Measurements from ENCODE around the gene FAHD2A.
"Not testable (repeated sequence)": the region's sequence is repeated elsewhere in the genome, so short reads cannot be mapped to it uniquely, and the experiment has no call there.

FAHD2A gene, protein sequence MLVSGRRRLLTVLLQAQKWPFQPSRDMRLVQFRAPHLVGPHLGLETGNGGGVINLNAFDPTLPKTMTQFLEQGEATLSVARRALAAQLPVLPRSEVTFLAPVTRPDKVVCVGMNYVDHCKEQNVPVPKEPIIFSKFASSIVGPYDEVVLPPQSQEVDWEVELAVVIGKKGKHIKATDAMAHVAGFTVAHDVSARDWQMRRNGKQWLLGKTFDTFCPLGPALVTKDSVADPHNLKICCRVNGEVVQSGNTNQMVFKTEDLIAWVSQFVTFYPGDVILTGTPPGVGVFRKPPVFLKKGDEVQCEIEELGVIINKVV

DNA sequence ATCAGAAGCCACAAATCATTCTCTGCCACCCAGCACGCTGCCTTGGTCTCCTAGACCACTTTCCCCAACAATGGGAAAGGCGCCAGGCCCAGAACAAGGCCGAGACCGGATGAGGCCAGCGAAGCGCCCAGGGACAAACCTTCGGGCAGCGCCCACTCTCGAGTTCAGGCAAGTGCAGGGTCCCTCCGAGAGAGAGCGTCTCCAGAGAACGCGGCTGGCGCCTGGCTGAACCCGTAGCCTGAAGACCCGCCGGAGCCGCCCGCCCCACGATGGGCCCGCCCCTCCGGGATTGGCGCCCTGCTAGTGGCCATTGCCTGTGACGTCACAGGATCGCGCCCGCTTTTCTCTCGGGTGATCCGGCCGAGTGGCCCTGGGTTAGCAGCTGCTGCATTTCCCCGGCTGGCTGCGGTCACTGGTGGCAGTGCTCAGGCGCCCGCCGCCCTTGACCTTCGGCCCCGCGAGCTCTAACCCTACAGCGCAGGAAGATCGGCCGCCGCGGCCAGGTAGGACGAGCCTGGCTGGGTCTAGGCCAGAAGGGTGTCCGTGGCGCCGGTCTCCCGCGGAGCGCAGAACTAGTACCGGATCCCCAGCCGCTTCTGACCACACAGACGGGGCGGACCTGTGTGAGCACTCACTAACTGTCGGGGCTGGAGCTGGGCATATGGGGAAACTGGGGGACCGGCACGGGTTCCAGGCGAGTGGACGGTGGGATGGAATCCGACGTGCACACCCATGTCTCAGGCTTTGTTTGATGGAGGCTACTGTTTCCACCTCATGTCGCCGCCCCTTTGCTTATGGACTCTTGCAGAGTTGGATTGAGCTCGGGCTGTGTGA is at the start of gene FAHD2A:
TSS of gene FAHD2A (plus strand) at position 339 of the 834 bp plus-strand sequence. CDS start 2,851 bp downstream, outside the sequence.
- DNase-seq (ENCODE audit: low read depth in 2 of 2): peak; percentile 96 to 98

DNA sequence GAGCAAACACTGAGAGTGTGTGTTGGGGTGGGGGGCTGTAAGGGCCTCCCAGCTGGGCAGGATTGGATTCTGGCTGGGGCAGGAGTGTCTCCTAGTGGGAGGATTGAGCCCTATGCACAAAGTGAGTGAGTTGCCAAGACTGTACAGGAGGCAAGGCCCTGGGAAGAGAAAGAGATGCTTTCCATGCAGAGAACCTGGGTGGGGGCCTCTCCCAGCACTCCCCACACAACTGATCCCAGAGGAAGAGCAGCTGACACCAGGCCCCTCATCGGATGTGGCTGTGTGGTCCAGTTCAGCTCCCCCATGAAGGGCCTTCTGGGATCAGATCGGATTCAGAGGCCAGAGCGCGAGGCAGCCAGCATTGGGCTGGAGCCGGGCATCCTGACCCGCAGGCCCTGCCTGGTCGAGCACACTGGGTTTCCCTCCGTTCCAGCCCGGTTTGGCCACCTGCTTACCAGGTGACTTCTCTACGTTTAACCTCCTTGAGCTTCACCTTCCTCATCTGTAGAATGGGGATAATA is 49.4 kb upstream of the FAHD2A start:
- no peak for DNase-seq (ENCODE audit: low read depth in 2 of 2)

DNA sequence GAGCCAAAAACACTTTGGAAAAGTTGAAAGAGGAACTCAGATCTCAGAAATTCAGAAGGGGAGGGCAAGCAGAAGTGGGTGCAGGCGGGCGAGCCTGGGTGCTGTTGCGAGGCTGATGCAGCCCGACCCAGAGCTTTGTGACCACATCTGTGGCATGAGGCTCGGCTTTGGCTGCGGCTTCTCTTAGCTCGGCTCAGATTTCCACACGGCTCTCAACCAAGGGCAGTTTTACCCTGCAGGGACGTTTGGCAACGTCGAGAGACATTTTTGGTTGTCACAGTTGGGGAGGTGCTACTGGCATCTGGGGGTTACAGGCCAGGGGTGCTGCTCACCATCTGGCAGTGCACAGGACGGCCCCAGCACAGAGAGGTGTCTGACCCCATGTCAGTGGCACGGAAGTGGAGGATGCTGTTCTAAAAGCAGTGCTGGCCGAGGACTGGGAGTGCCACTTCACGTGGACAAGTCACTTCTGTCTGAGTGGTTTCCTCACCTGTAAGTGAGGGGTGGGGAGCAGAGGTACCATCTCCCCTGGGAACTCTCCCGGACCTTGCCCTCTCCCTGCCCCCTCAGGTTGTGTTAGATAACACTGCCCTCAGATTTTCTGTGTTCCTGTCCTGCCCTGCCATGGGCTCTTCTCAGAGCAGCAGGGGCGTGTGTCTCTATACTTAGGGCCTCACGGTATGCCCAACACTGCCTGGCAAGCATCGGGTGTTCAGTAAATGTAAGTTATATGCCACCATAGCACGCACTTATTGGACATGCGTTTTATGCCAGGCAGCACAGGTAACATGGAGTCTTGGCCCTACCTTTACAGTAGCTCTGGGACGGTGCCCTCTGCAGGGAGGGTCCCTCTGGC is 48.7 kb upstream of the FAHD2A start:
- DNase-seq (ENCODE audit: low read depth in 2 of 2): no peak

DNA sequence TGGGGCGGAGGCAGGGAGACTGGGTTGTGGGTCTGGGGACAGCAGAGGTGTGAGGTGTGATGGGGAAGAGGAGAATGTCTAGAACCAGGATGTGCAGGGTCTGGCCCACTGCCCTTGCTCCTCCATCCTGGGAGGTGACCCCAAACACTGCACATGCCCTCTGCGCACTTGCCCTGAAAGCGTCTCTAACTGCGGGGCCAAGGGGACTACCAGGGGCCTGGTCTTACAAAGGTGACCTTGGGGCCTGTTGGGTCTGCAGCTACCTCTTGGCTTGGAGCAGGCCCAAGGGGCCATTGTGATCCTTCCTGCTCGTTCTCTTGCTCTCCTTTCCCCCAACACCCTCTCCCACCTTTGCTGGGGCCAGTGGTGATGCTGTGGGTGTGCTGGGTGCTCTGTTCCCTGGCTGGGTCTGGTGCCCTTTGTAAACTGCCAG is 48.0 kb upstream of the FAHD2A start:
- no peak for DNase-seq (ENCODE audit: low read depth in 2 of 2)

DNA sequence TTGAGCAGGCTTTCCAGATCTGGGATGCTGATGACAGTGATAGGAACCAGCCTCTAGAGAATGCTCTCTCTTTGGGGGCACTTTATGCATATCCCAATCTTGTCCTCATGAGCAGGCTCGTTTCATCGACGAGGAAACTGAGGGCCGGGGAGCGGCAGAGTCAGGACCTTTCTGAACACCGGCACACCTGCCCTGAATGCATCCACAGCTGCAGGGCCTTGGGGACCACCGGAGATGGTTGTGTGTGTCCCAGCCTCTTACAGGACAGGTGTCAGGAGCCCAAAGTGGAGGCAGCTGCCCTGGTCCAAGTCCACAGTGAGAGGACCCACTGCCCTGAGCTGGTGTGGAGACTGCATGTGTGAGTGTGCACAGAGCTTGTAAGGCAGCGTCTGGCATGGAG is 47.6 kb upstream of the FAHD2A start:
- no peak for DNase-seq (ENCODE audit: low read depth in 2 of 2)

DNA sequence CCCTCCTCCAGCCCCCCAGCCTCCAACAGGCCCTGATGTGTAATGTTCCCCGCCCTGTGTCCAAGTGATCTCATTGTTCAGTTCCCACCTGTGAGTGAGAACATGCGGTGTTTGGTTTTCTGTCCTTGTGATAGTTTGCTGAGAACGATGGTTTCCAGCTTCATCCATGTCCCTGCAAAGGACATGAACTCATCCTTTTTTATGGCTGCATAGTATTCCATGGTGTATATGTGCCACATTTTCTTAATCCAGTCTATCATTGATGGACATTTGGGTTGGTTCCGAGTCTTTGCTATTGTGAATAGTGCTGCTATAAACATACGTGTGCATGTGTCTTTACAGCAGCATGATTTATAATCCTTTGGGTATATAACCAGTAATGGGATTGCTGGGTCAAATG is 47.0 kb upstream of the FAHD2A start:
- not testable (repeated sequence) for DNase-seq (ENCODE audit: low read depth in 2 of 2)

DNA sequence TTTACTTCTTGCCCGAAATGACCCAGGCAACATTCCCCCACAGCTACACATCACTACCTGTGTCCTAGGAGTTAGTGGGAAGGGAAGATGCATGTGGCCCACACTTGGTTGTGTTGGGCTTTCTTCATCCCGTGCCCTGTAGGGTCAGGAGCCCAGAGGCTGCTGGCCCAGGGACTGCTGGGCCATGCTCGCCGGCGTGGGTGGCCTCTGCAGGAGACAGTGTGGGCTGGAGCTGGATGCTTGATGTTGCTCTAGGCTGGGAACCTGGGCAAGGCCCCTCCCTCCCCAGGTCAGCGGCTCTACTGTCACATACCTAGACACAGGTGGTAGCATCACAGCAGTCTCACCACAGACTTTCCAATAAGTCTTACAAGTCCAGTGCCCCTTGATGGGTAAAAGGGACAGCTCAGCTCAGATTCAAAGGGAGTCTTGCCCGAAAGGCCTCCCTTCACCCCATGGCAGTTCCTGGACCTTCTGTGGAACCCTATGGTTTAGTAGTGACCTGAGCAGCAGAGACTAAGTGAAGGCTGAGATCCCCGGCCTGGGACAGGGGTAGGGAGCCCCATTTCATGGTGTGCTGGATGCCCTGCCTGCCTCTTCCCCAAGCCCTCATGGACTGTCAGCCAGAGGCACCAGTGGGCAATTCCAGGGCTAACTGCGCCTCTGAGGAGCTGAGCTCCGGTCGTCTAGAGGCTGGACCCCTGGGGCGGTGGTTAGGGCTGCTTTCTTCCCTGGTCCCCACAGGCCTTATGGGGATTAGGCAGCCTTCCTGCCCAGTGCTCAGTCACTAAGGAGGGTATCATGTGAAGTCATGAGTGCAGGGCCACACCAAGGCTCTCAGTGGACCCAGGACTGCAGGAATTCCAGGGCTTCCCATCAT is 45.4 kb upstream of the FAHD2A start:
- no peak for DNase-seq (ENCODE audit: low read depth in 2 of 2)

DNA sequence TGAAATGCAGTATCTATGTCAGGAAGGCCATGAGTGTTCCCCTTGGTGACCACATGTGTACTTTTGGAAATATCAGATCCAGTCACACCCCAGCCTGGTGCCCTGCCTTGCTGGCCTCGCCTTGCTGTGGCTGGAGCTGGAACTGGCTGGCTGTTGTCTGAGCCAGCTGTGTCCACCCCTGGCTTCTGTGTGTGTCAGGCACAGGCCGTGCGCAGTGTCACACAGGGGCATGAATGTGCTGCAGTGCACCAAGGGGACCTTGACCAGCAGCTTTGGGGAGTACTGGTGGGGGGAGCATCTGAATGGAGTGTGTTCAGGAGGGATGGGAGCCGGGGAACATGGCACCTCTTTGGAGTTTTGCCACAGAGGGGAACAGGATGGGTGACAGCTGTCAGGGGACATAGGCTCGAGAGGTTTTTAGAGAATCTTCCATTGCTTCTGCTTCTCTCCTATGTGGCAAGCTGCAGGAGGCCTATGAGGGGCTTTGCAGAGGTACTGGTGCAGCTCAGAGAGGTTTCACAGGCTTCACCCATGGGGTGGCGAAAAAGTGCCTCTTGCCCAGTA is 44.7 kb upstream of the FAHD2A start:
- DNase-seq (ENCODE audit: low read depth in 2 of 2): no peak

DNA sequence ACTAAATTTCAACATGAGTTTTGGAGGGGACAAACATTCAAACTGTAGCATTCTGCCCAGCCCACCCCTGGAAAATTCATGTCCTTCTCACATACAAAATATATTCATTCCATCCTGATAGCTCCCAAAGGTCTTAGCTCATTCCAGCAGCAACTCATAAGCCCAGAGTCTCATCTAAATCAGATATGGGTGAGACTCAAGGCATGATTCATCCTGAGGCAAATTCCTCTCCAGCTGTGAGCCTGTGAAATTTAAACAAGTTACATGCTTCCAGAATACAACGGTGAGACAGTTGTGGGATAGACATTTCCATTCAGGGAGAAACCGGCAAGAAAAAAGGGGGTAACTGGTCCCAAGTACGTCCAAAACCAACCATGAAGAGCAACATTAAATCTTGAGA is 43.5 kb upstream of the FAHD2A start:
- DNase-seq (ENCODE audit: low read depth in 2 of 2): no peak

DNA sequence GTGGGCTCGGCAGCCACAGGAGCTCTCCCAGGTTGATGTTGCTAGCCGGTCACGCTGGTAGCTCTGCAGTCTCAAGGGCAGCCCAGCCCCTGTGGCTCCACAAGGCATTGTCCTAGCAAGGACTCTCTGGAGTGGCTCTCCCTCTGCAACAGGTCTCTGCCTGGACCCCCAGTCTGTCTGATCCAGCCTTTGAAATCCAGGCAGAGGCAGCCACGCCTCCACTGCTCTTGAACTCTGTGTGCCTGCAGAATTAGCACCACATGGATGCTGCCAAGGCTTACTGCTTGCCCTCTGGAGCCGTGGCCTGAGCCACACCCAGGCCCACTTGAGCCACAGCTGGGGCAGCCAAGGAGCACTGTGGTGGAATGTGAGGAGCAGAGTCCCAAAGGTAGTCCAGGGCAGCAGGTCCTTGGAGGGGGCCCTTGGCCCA is 43.0 kb upstream of the FAHD2A start:
- no peak for DNase-seq (ENCODE audit: low read depth in 2 of 2)

DNA sequence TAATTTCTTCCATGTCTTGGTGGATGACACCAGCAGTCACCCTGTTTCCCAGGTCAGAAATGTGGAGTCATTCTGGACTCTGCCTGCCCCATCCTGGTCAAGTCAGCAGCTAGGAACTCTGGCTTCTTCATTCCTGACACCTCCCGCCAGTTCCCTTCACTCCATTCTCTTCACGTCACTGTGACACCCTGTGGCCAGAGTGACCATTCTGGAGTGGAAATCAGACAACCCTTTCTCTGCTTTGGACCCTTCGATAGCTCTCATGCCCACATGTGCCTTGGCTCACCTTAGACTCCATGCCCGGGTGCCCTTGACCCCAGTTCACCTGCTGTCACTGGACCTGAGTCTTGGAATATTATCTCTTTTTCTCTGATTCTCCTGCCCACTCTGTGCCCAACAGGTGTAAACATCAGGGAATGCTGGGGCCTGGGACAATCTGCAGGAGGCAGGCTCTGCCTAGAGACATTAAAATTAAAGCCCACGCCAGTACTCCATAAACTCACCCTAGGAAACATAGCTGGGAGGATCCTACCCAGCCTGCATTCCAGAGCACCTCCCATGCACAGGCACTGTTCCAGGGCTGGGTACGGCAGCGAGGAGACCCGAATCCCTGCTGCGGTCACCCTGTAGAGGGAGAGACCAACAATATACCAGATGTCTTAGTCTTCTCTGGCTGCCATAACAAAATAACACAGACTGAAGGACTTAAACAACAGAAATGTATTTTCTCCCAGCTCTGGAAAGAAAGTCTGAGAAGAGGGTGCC is 41.1 kb upstream of the FAHD2A start:
- no peak for DNase-seq (ENCODE audit: low read depth in 2 of 2)

DNA sequence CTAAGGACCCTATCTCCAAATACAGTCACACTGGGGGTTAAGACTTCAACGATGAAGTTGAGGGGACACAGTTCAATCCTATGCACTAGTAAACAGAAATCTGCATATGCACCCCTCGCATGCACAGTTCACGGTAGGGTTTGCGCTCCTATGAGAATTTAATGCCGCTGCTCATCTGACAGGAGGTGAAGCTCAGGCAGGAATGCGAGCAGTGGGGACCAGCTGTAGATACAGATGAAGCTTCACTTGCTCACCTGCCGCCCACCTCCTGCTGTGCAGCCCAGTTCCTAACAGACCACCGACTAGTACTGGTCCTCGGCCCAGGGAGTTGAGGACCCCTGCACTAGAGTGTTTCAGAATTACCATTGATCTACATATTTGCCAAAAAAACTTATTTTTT is 40.0 kb upstream of the FAHD2A start:
- DNase-seq (ENCODE audit: low read depth in 2 of 2): no peak

DNA sequence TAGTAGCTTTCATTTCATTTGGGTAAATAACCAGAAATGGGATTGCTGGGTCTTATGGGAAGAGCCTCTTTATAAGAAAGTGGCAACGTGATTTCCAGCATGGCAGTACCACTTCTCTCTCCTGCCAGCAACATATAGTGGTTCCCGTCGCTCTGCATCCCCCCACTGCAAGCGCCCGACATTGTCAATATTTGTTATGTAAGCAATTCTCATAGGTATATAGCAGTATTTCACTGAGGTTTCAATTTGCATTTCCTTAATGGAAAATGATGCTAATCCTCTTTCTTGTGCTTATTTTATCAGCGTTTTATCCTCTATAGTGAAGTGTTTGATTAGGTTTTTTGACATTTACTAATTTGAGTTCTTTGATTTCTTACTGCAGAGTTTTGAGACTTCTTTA is 36.0 kb upstream of the FAHD2A start:
- DNase-seq (ENCODE audit: low read depth in 2 of 2): no peak

DNA sequence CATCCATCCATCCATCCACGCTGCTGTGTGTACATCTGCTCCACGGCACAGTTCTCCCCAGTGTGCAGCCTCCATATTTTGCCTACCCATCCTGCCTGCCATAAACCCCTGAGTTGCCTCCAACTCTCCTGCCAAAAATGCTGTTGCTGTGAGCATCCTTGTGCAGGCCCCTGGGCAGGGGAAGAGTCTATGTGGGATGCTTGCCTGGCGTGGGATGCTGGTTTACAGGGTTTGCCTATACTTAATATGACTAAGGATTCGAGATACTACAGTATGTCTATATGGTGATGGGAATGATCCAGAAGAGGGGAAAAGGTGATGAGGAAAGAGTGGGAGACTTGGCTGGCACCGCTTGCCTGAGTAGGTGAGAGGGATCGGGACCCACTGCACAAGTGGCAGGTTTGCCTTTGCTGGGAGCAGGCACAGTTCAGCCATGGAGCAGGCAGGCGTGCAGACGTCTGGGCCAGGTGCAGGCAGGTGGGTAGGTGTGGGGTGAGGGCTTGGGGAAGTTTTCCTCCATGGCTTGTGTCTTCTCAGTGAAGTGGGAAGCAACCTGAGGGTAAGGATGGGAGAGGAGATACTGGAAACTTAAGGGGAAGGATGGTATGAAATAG is 30.2 kb upstream of the FAHD2A start:
- no peak for DNase-seq (ENCODE audit: low read depth in 2 of 2)

DNA sequence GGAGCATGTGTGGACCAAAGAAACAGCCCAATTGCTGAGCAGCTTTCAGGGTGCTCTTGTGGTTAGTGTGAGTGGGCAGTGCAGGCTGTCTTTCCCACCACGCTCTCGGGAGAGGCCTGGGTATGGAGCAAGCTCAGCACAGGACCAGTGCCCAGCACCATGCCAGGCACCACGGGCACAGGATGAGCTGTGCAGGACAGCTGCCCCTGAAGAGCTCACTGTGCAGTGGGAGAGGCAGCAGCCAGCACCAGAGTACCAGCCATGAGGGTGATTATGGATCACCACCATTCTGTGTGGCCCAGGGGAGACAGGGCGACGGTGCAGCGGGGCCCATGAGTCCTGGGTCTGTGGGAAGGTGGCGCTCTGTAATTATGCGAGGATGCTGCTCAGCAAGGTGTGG is 29.7 kb upstream of the FAHD2A start:
- no peak for DNase-seq (ENCODE audit: low read depth in 2 of 2)

DNA sequence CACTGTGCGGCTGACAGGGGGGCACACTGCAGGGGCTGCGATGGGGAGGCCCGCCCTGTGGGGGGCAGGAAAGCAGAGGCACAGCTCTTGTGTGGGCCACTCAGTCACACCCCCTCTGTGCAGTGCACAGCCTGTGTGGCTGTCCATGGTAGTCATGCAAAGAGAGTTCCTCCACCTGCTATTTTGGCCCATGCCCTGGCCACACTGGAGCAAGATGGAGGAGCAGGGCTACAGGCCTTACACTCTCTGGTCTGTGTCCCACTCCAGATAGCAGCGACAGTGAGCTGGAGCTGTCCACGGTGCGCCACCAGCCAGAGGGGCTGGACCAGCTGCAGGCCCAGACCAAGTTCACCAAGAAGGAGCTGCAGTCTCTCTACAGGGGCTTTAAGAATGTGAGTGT is 28.5 kb upstream of the FAHD2A start:
- no peak for DNase-seq (ENCODE audit: low read depth in 2 of 2)

DNA sequence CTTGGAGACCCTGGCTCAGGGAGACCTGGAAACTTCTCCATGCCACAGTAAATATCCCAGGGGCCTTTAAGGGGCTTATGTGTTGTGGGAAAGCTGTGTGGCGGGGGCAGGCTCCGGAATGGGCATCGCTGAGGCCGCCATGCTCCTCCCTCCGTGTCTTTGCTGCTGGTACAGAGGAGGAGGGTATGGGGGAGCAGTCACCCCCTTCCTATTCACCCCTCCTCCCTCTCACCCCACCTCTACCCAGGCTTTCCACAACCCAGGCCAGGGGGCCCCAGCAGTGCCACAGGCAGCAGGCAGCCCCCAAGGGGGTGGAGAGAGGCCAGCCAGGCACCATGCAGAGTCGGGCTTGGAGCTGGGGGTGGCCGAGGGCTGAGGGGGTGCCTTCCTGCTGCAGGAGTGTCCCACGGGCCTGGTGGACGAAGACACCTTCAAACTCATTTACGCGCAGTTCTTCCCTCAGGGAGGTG is 28.0 kb upstream of the FAHD2A start:
- no peak for DNase-seq (ENCODE audit: low read depth in 2 of 2)

DNA sequence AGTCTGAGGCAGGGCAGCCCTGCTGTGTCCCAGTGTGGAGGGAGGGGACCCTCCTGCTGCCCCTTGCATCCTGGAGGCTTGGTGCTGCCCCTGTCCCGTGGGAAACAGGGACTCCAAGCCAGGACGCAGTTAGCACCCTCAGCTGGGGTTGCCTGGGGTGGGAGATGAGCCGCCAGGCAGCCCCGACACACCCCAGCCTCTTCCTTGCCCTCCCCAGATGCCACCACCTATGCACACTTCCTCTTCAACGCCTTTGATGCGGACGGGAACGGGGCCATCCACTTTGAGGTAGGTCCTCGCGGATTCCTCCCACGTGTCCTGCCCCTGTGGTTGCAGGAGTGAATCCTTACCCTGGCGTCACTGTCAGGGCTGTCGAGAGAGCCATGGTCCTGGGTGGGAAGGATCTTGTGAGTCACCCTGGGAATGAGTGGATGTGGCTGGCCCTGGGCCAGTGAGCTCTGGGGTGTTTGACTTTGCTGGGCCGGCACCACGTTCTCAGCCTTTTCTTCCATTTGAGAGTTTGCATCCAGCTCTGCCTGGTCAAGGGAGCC is 27.5 kb upstream of the FAHD2A start:
- DNase-seq (ENCODE audit: low read depth in 2 of 2): no peak

Data from stimulated activated CD4-positive, alpha-beta T cell treated with anti-CD3 and anti-CD28 coated beads, Interleukin-4, amount 100 ng/mL, for 48 hours (primary cell).